Superior temporal gyrus (tissue), 1 donor: ENCODE results near the gene DDX46.
"Not testable (repeated sequence)": the region's sequence is repeated elsewhere in the genome, so short reads cannot be mapped to it uniquely, and the experiment has no call there.

ENCODE experiments used
- DNase-seq: peaks from one replicate; pipeline ENCODE4 v3.0.0-alpha.2; 2016; ENCODE audit errors: extremely low spot score

The DDX46 gene

GRCh38 chr5:134784241-134784920 lies 25.8 kb downstream of the DDX46 start:
- DNase-seq, result no peak

GRCh38 chr5:134784946-134785620 lies 26.5 kb downstream of the DDX46 start:
- DNase-seq, result no peak

- DNase-seq, result no peak
These were observed 29.1 kb downstream of the DDX46 start for GRCh38 chr5:134787692-134788091.

GRCh38 chr5:134791580-134791979 lies 33.0 kb downstream of the DDX46 start:
- DNase-seq, result no peak

GRCh38 chr5:134792286-134792685 lies 33.7 kb downstream of the DDX46 start:
- DNase-seq, result no peak

- no peak for DNase-seq
These were observed 34.5 kb downstream of the DDX46 start for GRCh38 chr5:134793111-134793510.

- no peak for DNase-seq
These were observed 35.5 kb downstream of the DDX46 start for GRCh38 chr5:134794082-134794481.

- DNase-seq, result no peak
These were observed 36.2 kb downstream of the DDX46 start for GRCh38 chr5:134794819-134795218.

GRCh38 chr5:134798468-134798867 lies 39.9 kb downstream of the DDX46 start:
- DNase-seq, result no peak

- no peak for DNase-seq
These were observed 45.2 kb downstream of the DDX46 start for GRCh38 chr5:134803821-134804220.

GRCh38 chr5:134813407-134813806 lies 54.8 kb downstream of the DDX46 start:
- DNase-seq, result no peak

GRCh38 chr5:134813827-134814226 lies 55.2 kb downstream of the DDX46 start:
- no peak for DNase-seq

GRCh38 chr5:134817006-134817405 lies 58.4 kb downstream of the DDX46 start:
- no peak for DNase-seq

GRCh38 chr5:134818776-134819175 lies 60.2 kb downstream of the DDX46 start:
- DNase-seq, result no peak

GRCh38 chr5:134819407-134819963 lies 60.9 kb downstream of the DDX46 start:
- DNase-seq, result no peak

- no peak for DNase-seq
These were observed 63.3 kb downstream of the DDX46 start for GRCh38 chr5:134821841-134822240.

GRCh38 chr5:134824681-134825080 lies 66.1 kb downstream of the DDX46 start:
- no peak for DNase-seq

- DNase-seq, result no peak
These were observed 66.6 kb downstream of the DDX46 start for GRCh38 chr5:134825212-134825611.

GRCh38 chr5:134833340-134834032 lies 74.9 kb downstream of the DDX46 start:
- DNase-seq, result no peak

GRCh38 chr5:134835623-134836022 lies 77.0 kb downstream of the DDX46 start:
- no peak for DNase-seq

- no peak for DNase-seq
These were observed 79.1 kb downstream of the DDX46 start for GRCh38 chr5:134837530-134838181.

GRCh38 chr5:134838361-134838760 lies 79.8 kb downstream of the DDX46 start:
- DNase-seq, result not testable (repeated sequence)
